HG03064 (cell line): ENCODE data around the gene PRRT3.

Experiments used
- ATAC-seq: cut with Tn5 transposase; IDR thresholded peaks from one replicate; pipeline ENCODE4 v1.9.1; 2021; ENCODE audit warnings: low read depth; ENCODE audit not compliant: unreplicated experiment

PRRT3 gene

GRCh38 chr3:9918261-9919038 is 33.8 kb downstream of the PRRT3 start:
- ATAC-seq = no peak

GRCh38 chr3:9917820-9918219 is 34.4 kb downstream of the PRRT3 start:
- no peak for ATAC-seq

GRCh38 chr3:9916734-9917680 is 35.2 kb downstream of the PRRT3 start, which contains the start of gene IL17RC:
IL17RC (plus strand) TSS chr3:9917098; CDS start chr3:9917316, 218 bp downstream.
- ATAC-seq = no peak

GRCh38 chr3:9916346-9916733 is 35.9 kb downstream of the PRRT3 start:
- no peak for ATAC-seq

- ATAC-seq = no peak
These were observed 36.7 kb downstream of the PRRT3 start for GRCh38 chr3:9915254-9916141.

- no peak for ATAC-seq
These were observed 37.5 kb downstream of the PRRT3 start for GRCh38 chr3:9914559-9915253.

- no peak for ATAC-seq
These were observed 38.2 kb downstream of the PRRT3 start for GRCh38 chr3:9914011-9914410.

- no peak for ATAC-seq
These were observed 38.6 kb downstream of the PRRT3 start for GRCh38 chr3:9913601-9914000.

- ATAC-seq = no peak
These were observed 39.8 kb downstream of the PRRT3 start for GRCh38 chr3:9912294-9912935.

GRCh38 chr3:9911863-9912262 is 40.3 kb downstream of the PRRT3 start:
- no peak for ATAC-seq

GRCh38 chr3:9909221-9910013 is 42.8 kb downstream of the PRRT3 start:
- ATAC-seq = no peak

- no peak for ATAC-seq
These were observed 43.9 kb downstream of the PRRT3 start for GRCh38 chr3:9908286-9908685.

- no peak for ATAC-seq
These were observed 45.7 kb downstream of the PRRT3 start for GRCh38 chr3:9906480-9906879.

- no peak for ATAC-seq
These were observed 48.3 kb downstream of the PRRT3 start for GRCh38 chr3:9903904-9904303.

- ATAC-seq = no peak
These were observed 49.0 kb downstream of the PRRT3 start for GRCh38 chr3:9903238-9903624.

GRCh38 chr3:9902372-9903237 is 49.6 kb downstream of the PRRT3 start, which contains the start of gene IL17RE:
IL17RE (plus strand) TSS chr3:9902848; CDS start chr3:9902933, 85 bp downstream.
- ATAC-seq = no peak

- ATAC-seq = no peak
These were observed 50.2 kb downstream of the PRRT3 start for GRCh38 chr3:9901967-9902366.
